ENCODE measurements around the gene CLCN4. TPM values are rescaled to one million over a fixed set of nuclear protein-coding genes. Genes with fewer than 3 reads are reported as not detected.

Gene CLCN4
- total and polyA plus RNA-seq, 2 of the 8 experiments (the other 6 are each of a cell fraction or from before 2014, with no cell fraction given) = 3.3 to 11.2 TPM

GRCh38 chrX:10195947-10196346, 39.2 kb downstream of the CLCN4 start:
- H3K4me2 ChIP-seq (ENCODE audit: insufficient read depth in 1 of 2, low read depth in 2 of 2, low read length in 2 of 2) = no peak overlapping the region
- H3K23me2 ChIP-seq (ENCODE audit: low read depth, low read length) = no peaks in the 10 kb centered on the region
- FAIRE-seq = no peak
- no peaks in the 10 kb centered on the region for H3K79me2 ChIP-seq (ENCODE audit: control insufficient read depth in 1 of 2, insufficient read depth in 2 of 2, low read length in 2 of 2)
- H3K18ac ChIP-seq (ENCODE audit: extremely low read depth, low read length) = no peak overlapping the region
- no peaks in the 10 kb centered on the region for H3K9me3 ChIP-seq (ENCODE audit: insufficient read depth in 2 of 2, low read depth in 1 of 2, low read length in 1 of 2)
- no peak overlapping the region for H2BK15ac ChIP-seq (ENCODE audit: low read length)
- H2BK20ac ChIP-seq (ENCODE audit: low read length) = no peak overlapping the region
- no peaks in the 10 kb centered on the region for H4K20me1 ChIP-seq (replicated peaks in 1 of 2; ENCODE audit: control insufficient read depth in 1 of 2, insufficient read depth in 2 of 2, low read length in 2 of 2)
- no peaks in the 10 kb centered on the region for H3K4me1 ChIP-seq (replicated peaks in 1 of 4; ENCODE audit: control insufficient read depth in 3 of 4, insufficient read depth in 4 of 4, low read length in 3 of 4)
- H2AFZ ChIP-seq (ENCODE audit: low read length) = no peak overlapping the region
- H3K27ac ChIP-seq (ENCODE audit: low read depth, low read length) = no peak overlapping the region
- H2BK12ac ChIP-seq (ENCODE audit: low read depth, low read length) = no peak overlapping the region
- no peak overlapping the region for H2AK5ac ChIP-seq (ENCODE audit: low read depth, low read length)
- no peak overlapping the region for H4K5ac ChIP-seq (ENCODE audit: insufficient read length, low read depth, low read length)
- H2BK120ac ChIP-seq (replicated peaks; ENCODE audit: low read depth, low read length) = no peak overlapping the region
- H4K91ac ChIP-seq (replicated peaks; ENCODE audit: insufficient read length, low read length) = no peak overlapping the region
- H3K36me3 ChIP-seq (ENCODE audit: control insufficient read depth in 2 of 4, insufficient read depth in 4 of 4, low read length in 3 of 4) = no peaks in the 10 kb centered on the region
- no peak overlapping the region for H3K4ac ChIP-seq (replicated peaks; ENCODE audit: insufficient read length, low read depth, low read length)
- no peak overlapping the region for H3K14ac ChIP-seq (ENCODE audit: insufficient read length)
- H3K79me1 ChIP-seq (ENCODE audit: low read depth, low read length) = no peaks in the 10 kb centered on the region
- no peak overlapping the region for H3K4me3 ChIP-seq (ENCODE audit: extremely low read depth in 1 of 4, insufficient read depth in 2 of 4, low read depth in 3 of 4, low read length in 4 of 4)
- no peak overlapping the region for H4K8ac ChIP-seq (ENCODE audit: extremely low read depth, insufficient read depth, low read length)
- no peak for DNase-seq (ENCODE audit: low read depth in 1 of 2, low spot score in 2 of 2)
- POLR2A ChIA-PET (ENCODE audit: partially characterized antibody) = no interaction called here
- no peak overlapping the region for H3K23ac ChIP-seq (ENCODE audit: insufficient read length)
- CTCF ChIA-PET (ENCODE audit: partially characterized antibody) = interaction anchor here (0.7 kb wide), 2 partner anchors 63 to 902 kb away, joined by 3 read pairs; no protein-coding TSS in a partner anchor
- TF ChIP-seq MAX (IDR thresholded peaks at IDR 0.05) (no peak), SIN3A (conservative IDR thresholded peaks at IDR 0.05 in 1 of 2, IDR thresholded peaks at IDR 0.05 in 1 of 2; ENCODE audit: low read depth in 1 of 2, low read length in 2 of 2) (no peak), PHF8 (conservative IDR thresholded peaks at IDR 0.05; ENCODE audit: low read depth, low read length) (no peak), RAD21 (IDR thresholded peaks at IDR 0.05 in 1 of 2, conservative IDR thresholded peaks at IDR 0.05 in 1 of 2; ENCODE audit: low read depth in 2 of 2, low read length in 2 of 2) (no peak), NANOG (IDR thresholded peaks at IDR 0.05; ENCODE audit: insufficient read depth, low read depth, low read length, poor library complexity, severe bottlenecking) (no peak), ATF3 (IDR thresholded peaks at IDR 0.05; ENCODE audit: insufficient read depth, low read depth, low read length) (no peak), KDM4A (IDR thresholded peaks at IDR 0.05; ENCODE audit: low read depth, low read length, severe bottlenecking) (no peak), SAP30 (IDR thresholded peaks at IDR 0.05; ENCODE audit: insufficient read depth, insufficient replicate concordance, low read length) (no peak), JUN (IDR thresholded peaks at IDR 0.05; ENCODE audit: low read depth, low read length) (no peak)
- H3K27me3 ChIP-seq (replicated peaks in 1 of 4; ENCODE audit: control insufficient read depth in 3 of 4, extremely low read depth in 1 of 4, insufficient read depth in 3 of 4, low read length in 3 of 4) = no peaks in the 10 kb centered on the region
- H3K9ac ChIP-seq (replicated peaks in 1 of 4; ENCODE audit: extremely low read depth in 1 of 4, low read depth in 3 of 4, low read length in 3 of 4) = no peak overlapping the region
- H2BK5ac ChIP-seq (ENCODE audit: low read depth, low read length) = no peak overlapping the region
- H3K56ac ChIP-seq (replicated peaks; ENCODE audit: insufficient read length, low read depth, low read length) = no peak overlapping the region
